PC-9 (cell line): Measurements from ENCODE around the gene IFNA1.

Source experiments
- EZH2 ChIP-seq: fragments of 200-600 bp; sonication (generic); IDR thresholded peaks from 2 replicates; pipeline ENCODE4 v1.8.0; 2017; ENCODE audit warnings: antibody characterized with exemption, low read depth
- TF ChIP-seq, protein P1 (sequence below): fragments of 200-600 bp; sonication (generic); conservative IDR thresholded peaks from 2 replicates; pipeline ENCODE4 v1.6.1; 2017; ENCODE audit warnings: mixed run types, antibody characterized with exemption, mild to moderate bottlenecking, moderate library complexity

DNA sequence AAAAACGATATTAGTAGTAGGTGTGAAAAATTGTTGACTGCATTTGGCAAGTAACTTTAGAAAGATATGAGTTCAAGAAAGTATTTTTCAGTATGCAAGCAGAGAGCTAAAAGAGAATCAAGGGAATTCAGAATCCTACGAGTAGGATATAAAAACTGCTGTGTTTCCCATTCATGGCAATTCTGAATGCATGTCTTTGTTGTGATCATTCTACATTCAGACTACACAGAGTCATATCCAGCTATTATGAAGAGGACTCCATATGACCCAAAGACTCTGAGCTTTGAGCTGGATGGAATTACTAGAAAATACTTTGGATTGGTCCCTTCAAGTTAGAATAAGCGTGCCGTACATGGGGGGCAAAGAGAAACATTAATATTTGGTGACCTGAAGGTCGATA, 29.9 kb downstream of the IFNA1 start:
- TF ChIP-seq, protein P1, sequence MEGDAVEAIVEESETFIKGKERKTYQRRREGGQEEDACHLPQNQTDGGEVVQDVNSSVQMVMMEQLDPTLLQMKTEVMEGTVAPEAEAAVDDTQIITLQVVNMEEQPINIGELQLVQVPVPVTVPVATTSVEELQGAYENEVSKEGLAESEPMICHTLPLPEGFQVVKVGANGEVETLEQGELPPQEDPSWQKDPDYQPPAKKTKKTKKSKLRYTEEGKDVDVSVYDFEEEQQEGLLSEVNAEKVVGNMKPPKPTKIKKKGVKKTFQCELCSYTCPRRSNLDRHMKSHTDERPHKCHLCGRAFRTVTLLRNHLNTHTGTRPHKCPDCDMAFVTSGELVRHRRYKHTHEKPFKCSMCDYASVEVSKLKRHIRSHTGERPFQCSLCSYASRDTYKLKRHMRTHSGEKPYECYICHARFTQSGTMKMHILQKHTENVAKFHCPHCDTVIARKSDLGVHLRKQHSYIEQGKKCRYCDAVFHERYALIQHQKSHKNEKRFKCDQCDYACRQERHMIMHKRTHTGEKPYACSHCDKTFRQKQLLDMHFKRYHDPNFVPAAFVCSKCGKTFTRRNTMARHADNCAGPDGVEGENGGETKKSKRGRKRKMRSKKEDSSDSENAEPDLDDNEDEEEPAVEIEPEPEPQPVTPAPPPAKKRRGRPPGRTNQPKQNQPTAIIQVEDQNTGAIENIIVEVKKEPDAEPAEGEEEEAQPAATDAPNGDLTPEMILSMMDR, result no peak
- no peak for TF ChIP-seq EZH2
